Ishikawa (cell line): ENCODE data around the gene MTHFD1.

Source experiments
- CEBPB ChIP-seq: IDR thresholded peaks from 2 replicates; pipeline ENCODE4 v1.6.1; 2012
- CREB1 ChIP-seq: IDR thresholded peaks from 2 replicates; pipeline ENCODE4 v1.6.1; 2012; ENCODE audit warnings: low read depth
- EGR1 ChIP-seq: IDR thresholded peaks from 2 replicates; pipeline ENCODE4 v1.6.1; 2012
- EP300 ChIP-seq: IDR thresholded peaks from 2 replicates; pipeline ENCODE4 v1.6.1; 2012; ENCODE audit warnings: borderline replicate concordance
- FOXM1 ChIP-seq: IDR thresholded peaks from 2 replicates; pipeline ENCODE4 v1.6.1; 2012; ENCODE audit warnings: low read depth, borderline replicate concordance
- NFIC ChIP-seq: IDR thresholded peaks from 2 replicates; pipeline ENCODE4 v1.6.1; 2012
- RAD21 ChIP-seq: IDR thresholded peaks from 2 replicates; pipeline ENCODE4 v1.6.1; 2012; ENCODE audit warnings: low read depth
- REST ChIP-seq: IDR thresholded peaks from 2 replicates; pipeline ENCODE4 v1.6.1; 2012; ENCODE audit warnings: low read depth, mild to moderate bottlenecking
- TAF1 ChIP-seq: IDR thresholded peaks from 2 replicates; pipeline ENCODE4 v1.6.1; 2012; ENCODE audit warnings: low read depth, mild to moderate bottlenecking
- TCF12 ChIP-seq: IDR thresholded peaks from 2 replicates; pipeline ENCODE4 v1.6.1; 2012; ENCODE audit warnings: low read depth
- TEAD4 ChIP-seq: IDR thresholded peaks from 2 replicates; pipeline ENCODE4 v1.6.1; 2012
- USF1 ChIP-seq: IDR thresholded peaks from 2 replicates; pipeline ENCODE4 v1.6.1; 2012
- YY1 ChIP-seq: IDR thresholded peaks from 2 replicates; pipeline ENCODE4 v1.6.1; 2012; ENCODE audit warnings: low read depth
- ZBTB7A ChIP-seq: IDR thresholded peaks from 2 replicates; pipeline ENCODE4 v1.6.1; 2012; ENCODE audit warnings: low read depth
- TF ChIP-seq, protein P1 (sequence below): IDR thresholded peaks from 2 replicates; pipeline ENCODE4 v1.6.1; 2012

The MTHFD1 gene

GRCh38 chr14:64400829-64401459, 12.8 kb downstream of the MTHFD1 start:
- TF ChIP-seq REST (no peak), YY1 (no peak), TAF1 (no peak), CEBPB (no peak), EGR1 (no peak), TCF12 (no peak), RAD21 (no peak), TEAD4 (no peak), CREB1 (no peak), NFIC (no peak), EP300 (no peak), FOXM1 (no peak), ZBTB7A (no peak), USF1 (no peak)
- TF ChIP-seq, protein P1, sequence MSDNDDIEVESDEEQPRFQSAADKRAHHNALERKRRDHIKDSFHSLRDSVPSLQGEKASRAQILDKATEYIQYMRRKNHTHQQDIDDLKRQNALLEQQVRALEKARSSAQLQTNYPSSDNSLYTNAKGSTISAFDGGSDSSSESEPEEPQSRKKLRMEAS = no peak

DNA sequence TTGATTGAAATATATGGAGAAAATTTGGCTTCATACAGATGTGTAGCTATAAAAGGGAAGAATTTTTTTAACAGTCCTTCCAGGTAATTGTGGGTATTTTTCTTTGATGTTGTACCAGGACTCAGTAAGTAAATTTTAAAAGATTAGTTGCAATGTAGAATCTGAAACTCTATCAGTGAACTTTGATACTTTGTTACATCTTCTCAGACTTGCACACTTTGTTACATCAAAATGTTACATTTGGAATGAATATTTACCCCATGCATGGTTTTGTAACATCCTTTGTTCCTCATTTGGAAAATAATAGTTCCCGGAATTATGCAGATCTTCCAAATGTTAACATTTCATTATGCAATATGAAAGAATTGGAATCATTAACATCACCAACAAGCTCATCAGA, 13.8 kb downstream of the MTHFD1 start:
- TF ChIP-seq EGR1 (no peak), TAF1 (no peak), TCF12 (no peak), NFIC (no peak), CEBPB (no peak), FOXM1 (no peak), RAD21 (no peak), USF1 (no peak)
- TF ChIP-seq, protein P1 = no peak

GRCh38 chr14:64405295-64405694, 17.1 kb downstream of the MTHFD1 start:
- TF ChIP-seq CREB1 = no peak
- no peak for TF ChIP-seq EP300
- no peak for TF ChIP-seq TEAD4
- TF ChIP-seq USF1 = no peak

- TF ChIP-seq FOXM1 (no peak), REST (no peak), EP300 (no peak), TCF12 (no peak), YY1 (no peak), EGR1 (no peak), NFIC (no peak), TAF1 (no peak), TEAD4 (no peak), ZBTB7A (no peak), USF1 (no peak), RAD21 (no peak), CREB1 (no peak), CEBPB (no peak)
- TF ChIP-seq, protein P1 = no peak
Observed at GRCh38 chr14:64407329-64407728, 19.2 kb downstream of the MTHFD1 start.

DNA sequence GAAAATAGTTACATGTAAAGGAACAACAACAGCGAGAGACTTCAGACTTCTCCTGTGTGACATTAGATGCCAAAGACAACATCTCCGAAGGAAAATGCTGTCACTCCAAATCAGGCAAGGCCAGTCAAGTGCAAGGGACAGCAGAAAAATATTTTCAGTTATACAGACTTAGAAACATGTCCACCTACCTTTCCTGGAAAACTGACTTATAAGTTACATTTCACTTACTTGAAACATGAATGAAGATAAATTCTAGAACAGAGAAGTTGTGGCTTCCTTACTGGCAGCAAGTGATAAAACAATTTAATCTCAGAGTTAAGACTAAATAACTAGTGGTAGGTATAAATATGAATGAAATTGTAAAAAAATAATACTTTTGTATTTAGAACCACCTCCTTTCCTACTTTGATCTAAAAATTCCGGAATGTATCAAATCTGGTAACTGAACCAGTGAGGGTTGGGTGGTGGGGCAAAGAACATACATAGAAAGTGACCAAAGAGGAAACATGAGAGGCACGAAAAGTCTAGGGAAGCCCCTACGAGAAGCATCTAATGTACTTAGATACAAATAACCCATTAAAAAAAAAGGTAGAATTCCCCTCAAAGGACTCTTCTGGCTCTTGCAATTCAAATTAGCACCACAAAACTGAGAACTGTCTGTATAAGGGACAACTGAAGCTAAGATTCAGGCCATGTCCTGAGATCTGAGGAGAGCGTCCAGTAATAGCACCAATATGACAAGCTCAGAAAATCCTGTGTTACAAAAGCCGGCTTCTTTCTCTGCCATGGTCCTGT, 21.2 kb downstream of the MTHFD1 start:
- TF ChIP-seq CEBPB (no peak), FOXM1 (no peak), TEAD4 (no peak), RAD21 (no peak), USF1 (no peak), REST (no peak), ZBTB7A (no peak), TAF1 (no peak), CREB1 (no peak), YY1 (no peak), EGR1 (no peak)
- TF ChIP-seq, protein P1 = no peak
